ENCODE data around the gene SPRED1.

SPRED1 gene

GRCh38 chr15:38255690-38256089, 3.1 kb downstream of the SPRED1 start:
- H3K27me3 ChIP-seq (ENCODE audit: control insufficient read depth, low read length) = peaks cover 17% of the 10 kb centered on the region
- 0 out of 2 replicates have a peak, but pooled peaks cover 6% of the 10 kb centered on the region for H4K20me1 ChIP-seq (ENCODE audit: control insufficient read depth, insufficient read depth, low read depth, low read length)
- H3K36me3 ChIP-seq (ENCODE audit: control insufficient read depth, low read length) = no peaks in the 10 kb centered on the region
- H3K9me3 ChIP-seq (ENCODE audit: control insufficient read depth, insufficient read depth, low read length) = no peaks in the 10 kb centered on the region
- no peak for TF ChIP-seq CTCF (IDR thresholded peaks at IDR 0.05; ENCODE audit: low read depth, low read length, poor library complexity, severe bottlenecking)
- no peak for TF ChIP-seq EZH2phosphoT487 (IDR thresholded peaks at IDR 0.05; ENCODE audit: borderline replicate concordance, low read length)
- H3K27ac ChIP-seq (ENCODE audit: low read depth, low read length) = no peak overlapping the region
- no peaks in the 10 kb centered on the region for H3K9me2 ChIP-seq (replicated peaks; ENCODE audit: control insufficient read depth, low read length)
- peaks cover 61% of the 10 kb centered on the region for H3K79me2 ChIP-seq (ENCODE audit: control insufficient read depth, low read length)
- no peak overlapping the region for H3K4me2 ChIP-seq (ENCODE audit: low read length)
- peaks cover 26% of the 10 kb centered on the region for H3K4me1 ChIP-seq (ENCODE audit: control insufficient read depth, low read length)
- peaks cover 9% of the 10 kb centered on the region for H3F3A ChIP-seq (ENCODE audit: control insufficient read depth, insufficient read depth)
- no peak overlapping the region for H3K4me3 ChIP-seq (ENCODE audit: low read length)

GRCh38 chr15:38257676-38258075, 5.0 kb downstream of the SPRED1 start:
- Histone ChIP-seq H3K4me2 (ENCODE audit: low read length) (no peak overlapping the region), H3K4me1 (ENCODE audit: control insufficient read depth, low read length) (peaks cover 20% of the 10 kb centered on the region), H3K79me2 (ENCODE audit: control insufficient read depth, low read length) (peaks cover 76% of the 10 kb centered on the region), H3K27me3 (ENCODE audit: control insufficient read depth, low read length) (peaks cover 12% of the 10 kb centered on the region), H4K20me1 (ENCODE audit: control insufficient read depth, insufficient read depth, low read depth, low read length) (0 out of 2 replicates have a peak, but pooled peaks cover 6% of the 10 kb centered on the region), H3K4me3 (ENCODE audit: low read length) (no peak overlapping the region), H3K9me2 (replicated peaks; ENCODE audit: control insufficient read depth, low read length) (no peaks in the 10 kb centered on the region), H3K36me3 (ENCODE audit: control insufficient read depth, low read length) (no peaks in the 10 kb centered on the region), H3K27ac (ENCODE audit: low read depth, low read length) (no peak overlapping the region), H3K9me3 (ENCODE audit: control insufficient read depth, insufficient read depth, low read length) (no peaks in the 10 kb centered on the region), H3F3A (ENCODE audit: control insufficient read depth, insufficient read depth) (peaks cover 9% of the 10 kb centered on the region)
- no peak for TF ChIP-seq CTCF (IDR thresholded peaks at IDR 0.05; ENCODE audit: low read depth, low read length, poor library complexity, severe bottlenecking)
- TF ChIP-seq EZH2phosphoT487 (IDR thresholded peaks at IDR 0.05; ENCODE audit: borderline replicate concordance, low read length) = no peak

GRCh38 chr15:38259134-38259533, 6.5 kb downstream of the SPRED1 start:
- Histone ChIP-seq H3K9me2 (replicated peaks; ENCODE audit: control insufficient read depth, low read length) (no peaks in the 10 kb centered on the region), H3K4me2 (ENCODE audit: low read length) (no peak overlapping the region), H3F3A (ENCODE audit: control insufficient read depth, insufficient read depth) (peaks cover 5% of the 10 kb centered on the region), H4K20me1 (ENCODE audit: control insufficient read depth, insufficient read depth, low read depth, low read length) (no peaks in the 10 kb centered on the region), H3K27ac (ENCODE audit: low read depth, low read length) (no peak overlapping the region), H3K79me2 (ENCODE audit: control insufficient read depth, low read length) (peaks cover 75% of the 10 kb centered on the region), H3K9me3 (ENCODE audit: control insufficient read depth, insufficient read depth, low read length) (no peaks in the 10 kb centered on the region), H3K36me3 (ENCODE audit: control insufficient read depth, low read length) (no peaks in the 10 kb centered on the region), H3K4me3 (ENCODE audit: low read length) (no peak overlapping the region), H3K4me1 (ENCODE audit: control insufficient read depth, low read length) (peaks cover 9% of the 10 kb centered on the region), H3K27me3 (ENCODE audit: control insufficient read depth, low read length) (no peaks in the 10 kb centered on the region)
- TF ChIP-seq EZH2phosphoT487 (IDR thresholded peaks at IDR 0.05; ENCODE audit: borderline replicate concordance, low read length) (no peak), CTCF (IDR thresholded peaks at IDR 0.05; ENCODE audit: low read depth, low read length, poor library complexity, severe bottlenecking) (no peak)
